Measurements from ENCODE around the gene PSD4. TPM values are rescaled to one million over a fixed set of nuclear protein-coding genes. Genes with fewer than 3 reads are reported as not detected.

The PSD4 gene
- total RNA-seq, 1 donor from 2014 or later: 39.0 TPM

DNA sequence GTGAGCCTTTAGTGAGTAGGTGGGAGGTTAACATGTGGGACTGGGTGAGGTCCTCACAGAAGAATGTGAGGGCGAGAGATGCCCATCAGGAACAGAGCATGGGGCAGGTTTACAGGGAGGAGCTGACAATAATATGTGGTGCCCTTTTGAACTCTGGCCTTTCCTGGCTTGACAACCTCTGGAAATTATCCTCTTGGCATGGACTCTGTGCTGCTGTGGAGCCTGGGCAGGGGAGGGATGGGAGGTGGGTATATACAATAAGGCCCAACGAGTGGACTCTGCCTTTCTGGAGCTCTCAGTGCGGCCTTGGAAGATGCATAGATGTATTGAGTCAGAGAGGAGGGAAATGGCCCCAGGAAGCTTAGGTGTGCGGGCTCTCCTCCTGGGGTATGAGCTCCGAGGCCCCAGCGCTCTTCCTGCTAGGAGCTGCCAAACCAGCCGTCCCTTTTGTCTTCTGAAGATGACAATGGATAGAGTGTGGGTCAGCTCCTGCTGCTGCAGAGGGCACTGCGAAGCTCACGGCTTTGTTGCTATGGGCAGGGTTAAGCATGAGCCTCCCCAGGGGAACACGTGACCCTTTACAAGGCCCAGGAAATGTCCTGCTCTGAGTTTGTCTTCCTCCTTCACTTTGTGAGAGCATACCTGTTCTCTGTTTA lies 8.7 kb upstream of the PSD4 start:
- no peak overlapping the region for H3K4me3 ChIP-seq
- intact Hi-C loops (cut with DNase I): no loop called here
- no peaks in the 10 kb centered on the region for H3K4me1 ChIP-seq
- TF ChIP-seq, protein P1, sequence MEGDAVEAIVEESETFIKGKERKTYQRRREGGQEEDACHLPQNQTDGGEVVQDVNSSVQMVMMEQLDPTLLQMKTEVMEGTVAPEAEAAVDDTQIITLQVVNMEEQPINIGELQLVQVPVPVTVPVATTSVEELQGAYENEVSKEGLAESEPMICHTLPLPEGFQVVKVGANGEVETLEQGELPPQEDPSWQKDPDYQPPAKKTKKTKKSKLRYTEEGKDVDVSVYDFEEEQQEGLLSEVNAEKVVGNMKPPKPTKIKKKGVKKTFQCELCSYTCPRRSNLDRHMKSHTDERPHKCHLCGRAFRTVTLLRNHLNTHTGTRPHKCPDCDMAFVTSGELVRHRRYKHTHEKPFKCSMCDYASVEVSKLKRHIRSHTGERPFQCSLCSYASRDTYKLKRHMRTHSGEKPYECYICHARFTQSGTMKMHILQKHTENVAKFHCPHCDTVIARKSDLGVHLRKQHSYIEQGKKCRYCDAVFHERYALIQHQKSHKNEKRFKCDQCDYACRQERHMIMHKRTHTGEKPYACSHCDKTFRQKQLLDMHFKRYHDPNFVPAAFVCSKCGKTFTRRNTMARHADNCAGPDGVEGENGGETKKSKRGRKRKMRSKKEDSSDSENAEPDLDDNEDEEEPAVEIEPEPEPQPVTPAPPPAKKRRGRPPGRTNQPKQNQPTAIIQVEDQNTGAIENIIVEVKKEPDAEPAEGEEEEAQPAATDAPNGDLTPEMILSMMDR (IDR thresholded peaks at IDR 0.05): no peak
- TF ChIP-seq POLR2A (IDR thresholded peaks at IDR 0.05): no peak
- TF ChIP-seq POLR2AphosphoS5 (IDR thresholded peaks at IDR 0.05; ENCODE audit: insufficient read depth in 1 of 2, low read depth in 1 of 2): no peak
- no peaks in the 10 kb centered on the region for H3K27me3 ChIP-seq
- H3K9me3 ChIP-seq: no peaks in the 10 kb centered on the region
- no peaks in the 10 kb centered on the region for H3K36me3 ChIP-seq
- no peak overlapping the region for H3K27ac ChIP-seq
- peak in 1 of 2 donors; percentile 71 for DNase-seq (ENCODE audit: extremely low spot score in 2 of 2)

GRCh38 chr2:113166187-113166645 lies 7.6 kb upstream of the PSD4 start:
- Histone ChIP-seq H3K4me3 (no peak overlapping the region), H3K9me3 (no peaks in the 10 kb centered on the region), H3K27me3 (no peaks in the 10 kb centered on the region), H3K4me1 (no peaks in the 10 kb centered on the region), H3K27ac (no peak overlapping the region), H3K36me3 (no peaks in the 10 kb centered on the region)
- TF ChIP-seq POLR2AphosphoS5 (IDR thresholded peaks at IDR 0.05; ENCODE audit: insufficient read depth in 1 of 2, low read depth in 1 of 2) (no peak), POLR2A (IDR thresholded peaks at IDR 0.05) (no peak)
- TF ChIP-seq, protein P1 (IDR thresholded peaks at IDR 0.05): no peak
- intact Hi-C loops (cut with DNase I): no loop called here
- peak in 1 of 2 donors; percentile 16 for DNase-seq (ENCODE audit: extremely low spot score in 2 of 2)

GRCh38 chr2:113167115-113167932 lies 6.4 kb upstream of the PSD4 start:
- TF ChIP-seq, protein P1 (IDR thresholded peaks at IDR 0.05): no peak
- TF ChIP-seq POLR2AphosphoS5 (IDR thresholded peaks at IDR 0.05; ENCODE audit: insufficient read depth in 1 of 2, low read depth in 1 of 2) (no peak), POLR2A (IDR thresholded peaks at IDR 0.05) (no peak)
- Histone ChIP-seq H3K9me3 (no peaks in the 10 kb centered on the region), H3K27ac (no peak overlapping the region), H3K27me3 (no peaks in the 10 kb centered on the region), H3K4me1 (no peaks in the 10 kb centered on the region), H3K4me3 (no peak overlapping the region), H3K36me3 (no peaks in the 10 kb centered on the region)
- DNase-seq (ENCODE audit: extremely low spot score in 2 of 2): peak in 1 of 2 donors; percentile 65
- intact Hi-C loops (cut with DNase I): no loop called here

- TF ChIP-seq, protein P1 (IDR thresholded peaks at IDR 0.05): no peak
- no peak for TF ChIP-seq POLR2A (IDR thresholded peaks at IDR 0.05)
- TF ChIP-seq POLR2AphosphoS5 (IDR thresholded peaks at IDR 0.05; ENCODE audit: insufficient read depth in 1 of 2, low read depth in 1 of 2): no peak
- H3K27ac ChIP-seq: no peak overlapping the region
- intact Hi-C loops (cut with DNase I): no loop called here
Measured at GRCh38 chr2:113167962-113168340, 5.8 kb upstream of the PSD4 start.

More at GRCh38 chr2:113167962-113168340, 5.8 kb upstream of the PSD4 start:
- H3K9me3 ChIP-seq: no peaks in the 10 kb centered on the region
- no peaks in the 10 kb centered on the region for H3K36me3 ChIP-seq
- H3K4me3 ChIP-seq: no peak overlapping the region
- peak in 1 of 2 donors; percentile 44 for DNase-seq (ENCODE audit: extremely low spot score in 2 of 2)
- H3K27me3 ChIP-seq: no peaks in the 10 kb centered on the region
- H3K4me1 ChIP-seq: no peaks in the 10 kb centered on the region

Data from vagina (tissue), 2 donors.